Activated CD4-positive, alpha-beta T cell treated with anti-CD3 and anti-CD28 coated beads, Interleukin-2, Interleukin-6, amounts not matched to agents 100 ng/mL and 50 ng/mL, durations not matched to agents 16 hours and 8 hours (primary cell): ENCODE results near the gene URGCP.

Source experiments
- DNase-seq: peaks from one replicate; pipeline ENCODE4 v3.0.0-alpha.2; 2020

Gene URGCP

DNA sequence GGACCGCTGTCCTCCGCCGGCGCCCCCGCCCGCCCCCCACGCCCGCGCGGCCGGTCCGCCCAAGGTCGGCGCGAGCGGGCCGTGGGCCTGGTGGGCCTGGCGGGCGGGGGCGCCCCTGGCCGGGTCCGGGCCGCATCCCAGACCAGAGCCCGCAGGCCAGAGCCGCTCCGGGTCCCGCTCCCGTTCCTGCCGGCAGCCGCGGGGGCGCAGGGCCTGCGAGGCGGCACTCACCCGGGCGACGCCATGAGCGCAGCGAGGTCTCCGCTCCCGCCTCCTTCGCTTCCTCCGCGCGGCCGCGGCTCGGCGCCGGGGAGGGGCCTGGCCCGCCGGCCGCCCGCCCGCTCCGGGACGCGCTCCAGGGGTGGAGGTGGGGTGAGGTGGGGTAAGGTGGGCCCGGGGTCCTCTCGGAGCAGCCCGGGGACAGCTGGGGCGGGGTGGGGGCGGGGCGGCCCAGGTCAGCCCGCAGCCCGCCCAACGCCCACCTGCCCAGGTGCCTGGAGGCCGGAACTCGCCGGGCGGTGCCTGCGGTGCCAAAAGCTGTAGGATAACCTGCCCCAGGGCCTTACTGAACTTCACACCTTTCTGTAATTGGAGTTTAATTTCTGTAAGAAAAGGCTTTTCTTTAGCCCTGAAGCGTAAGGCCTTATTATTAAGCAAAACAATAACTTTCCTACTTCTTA, at the start of gene URGCP:
TSS of gene URGCP (minus strand) at position 266 of the 680 bp plus-strand sequence. CDS start at position 245, 21 bp downstream.
- peak; percentile 64 for DNase-seq

DNA sequence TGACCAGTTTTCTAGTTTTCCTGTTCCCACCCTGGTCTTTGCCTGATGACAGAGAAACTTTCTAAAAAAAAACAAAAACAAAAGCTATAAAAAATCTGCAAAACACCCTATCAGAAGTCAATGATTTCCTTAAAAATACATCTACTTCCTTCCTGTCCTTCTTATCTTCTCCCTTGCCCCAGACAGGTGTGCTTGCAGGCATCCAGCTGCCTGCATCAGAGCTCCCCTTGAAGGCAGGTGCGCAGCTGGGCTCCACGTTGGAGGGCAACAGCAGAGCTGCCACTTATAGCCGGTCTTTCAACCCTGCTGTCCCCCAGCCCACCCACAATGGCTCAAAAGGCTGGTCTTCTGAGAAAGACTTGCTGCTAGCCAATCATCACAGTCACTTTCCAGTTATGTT, 49.6 kb upstream of the URGCP start:
- DNase-seq, result no peak

- DNase-seq, result peak; percentile 25
Observed at GRCh38 chr7:43954524-43955228, 48.3 kb upstream of the URGCP start.

DNA sequence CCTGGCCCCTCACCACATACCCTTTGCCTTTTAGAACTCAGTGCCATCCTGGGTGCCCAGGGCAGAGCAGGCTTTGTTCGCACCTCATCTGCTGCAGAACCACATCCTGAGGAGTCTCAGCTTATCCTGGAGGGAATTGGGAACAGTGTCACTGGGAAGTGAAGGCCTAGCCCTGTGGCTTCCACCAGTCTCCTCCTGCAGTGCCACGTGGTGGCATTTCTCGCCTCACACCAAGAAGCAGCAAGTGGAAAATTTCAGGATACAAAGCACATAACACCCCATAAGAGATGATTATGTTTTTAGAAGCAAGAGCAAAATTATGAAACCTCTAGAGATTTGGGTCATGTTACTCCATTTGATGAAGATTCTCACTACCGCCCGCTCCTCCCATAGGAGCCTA, 46.7 kb upstream of the URGCP start:
- DNase-seq, result no peak

DNA sequence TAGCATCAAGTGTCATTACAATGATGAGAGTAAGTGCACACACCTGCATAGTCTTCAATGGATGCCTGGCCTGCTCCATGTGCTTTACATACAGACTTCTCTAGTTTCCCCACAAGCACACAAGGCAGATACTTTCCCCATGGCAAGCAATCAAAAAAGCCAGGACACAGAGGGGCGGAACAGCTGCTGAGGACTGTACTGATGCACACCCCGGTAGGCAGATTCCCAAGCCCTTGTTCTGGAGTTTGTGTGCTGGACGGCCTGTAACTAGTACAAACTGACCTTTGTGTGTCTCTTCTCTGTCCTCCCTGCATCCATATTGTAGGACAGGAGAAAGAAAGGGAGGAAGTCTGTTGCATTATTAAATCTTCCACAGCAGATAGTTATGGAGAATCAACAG, 45.6 kb upstream of the URGCP start:
- DNase-seq, result no peak

DNA sequence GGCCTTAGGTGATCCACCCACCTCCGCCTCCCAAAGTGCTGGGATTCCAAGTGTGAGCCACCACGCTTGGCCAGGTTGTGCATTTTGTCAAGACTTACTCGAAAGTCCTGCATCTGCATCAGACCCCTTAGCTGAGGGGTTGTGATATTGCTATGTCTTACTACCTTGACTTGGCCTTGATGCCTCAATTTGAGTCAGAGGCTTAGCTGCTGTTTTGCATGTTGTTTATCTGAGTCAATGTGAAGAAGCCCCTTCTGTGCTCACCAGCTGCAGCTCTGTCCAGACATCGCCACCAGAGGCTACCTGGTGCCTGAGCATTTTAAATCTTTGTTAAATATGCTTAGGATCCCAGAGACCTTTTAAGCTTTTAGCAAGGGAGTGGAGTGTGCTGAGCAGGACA, 37.9 kb upstream of the URGCP start:
- no peak for DNase-seq

- no peak for DNase-seq
Observed at GRCh38 chr7:43943417-43944187, 37.2 kb upstream of the URGCP start.

DNA sequence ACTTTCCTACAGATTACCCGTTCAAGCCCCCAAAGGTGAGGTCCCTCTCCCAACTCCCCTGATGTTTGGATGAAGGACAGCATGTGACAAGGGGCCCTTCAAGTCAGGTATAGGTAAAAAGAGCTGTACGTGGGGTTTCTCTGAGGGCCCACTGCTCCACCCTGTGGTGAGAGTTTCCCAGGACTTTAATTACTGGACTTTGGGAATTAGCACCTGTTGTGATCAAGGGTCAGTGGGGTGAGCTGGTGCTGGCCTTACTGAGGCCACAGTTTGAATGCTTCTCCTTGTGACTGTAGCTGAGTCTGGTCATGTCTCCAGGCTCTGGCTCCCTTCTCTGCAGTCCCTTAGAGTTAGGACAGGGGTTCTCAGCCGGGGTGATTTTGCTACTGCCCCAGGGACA, 36.6 kb upstream of the URGCP start:
- no peak for DNase-seq

DNA sequence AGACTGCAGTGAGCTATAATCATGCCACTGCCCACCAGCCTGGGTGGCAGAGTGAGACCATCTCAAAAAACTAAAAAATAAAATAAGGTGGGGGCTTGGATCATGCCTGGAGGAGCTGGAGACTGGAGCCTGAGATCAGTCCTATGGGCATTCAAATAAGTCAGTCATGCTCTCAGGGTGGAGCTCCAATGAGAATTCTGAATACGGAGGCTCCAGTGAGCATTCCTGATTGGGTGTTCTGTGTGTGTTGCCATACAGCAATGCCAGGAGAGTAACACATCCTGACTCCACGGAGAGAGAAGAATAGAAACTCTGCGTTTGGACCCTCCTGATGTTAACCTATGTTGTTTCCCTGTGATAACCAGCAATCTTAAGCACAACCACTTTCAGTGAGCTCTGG, 35.9 kb upstream of the URGCP start:
- DNase-seq, result no peak

DNA sequence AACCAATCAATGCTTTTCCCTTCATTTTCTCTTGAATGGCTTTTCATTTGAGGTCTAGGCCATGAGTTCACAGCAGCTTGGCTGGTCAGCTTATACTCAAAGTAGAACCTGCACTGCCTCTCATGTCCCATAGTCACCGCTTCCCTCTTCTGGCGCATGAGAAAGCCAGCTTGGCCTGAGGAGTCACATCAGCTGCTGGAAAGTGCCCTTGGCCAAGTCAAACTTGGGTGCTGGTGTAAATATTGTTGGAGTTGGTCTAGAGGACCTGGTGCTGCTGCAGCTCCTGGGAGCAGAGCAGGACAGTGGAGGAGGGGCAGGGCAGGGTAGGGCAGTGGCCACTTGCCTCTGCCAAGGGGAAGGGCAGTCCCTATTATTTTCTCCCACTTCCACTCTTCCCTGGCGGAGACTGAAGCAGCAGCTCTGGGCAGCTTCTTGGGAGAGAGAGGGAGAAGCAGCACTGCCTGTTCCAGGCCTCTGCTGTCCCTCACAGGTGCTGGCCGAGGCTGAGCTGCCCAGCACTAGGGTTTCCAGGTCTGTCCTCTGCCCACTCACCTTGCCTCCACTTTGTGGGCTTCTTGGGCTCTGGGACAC, 32.6 kb upstream of the URGCP start:
- no peak for DNase-seq

- no peak for DNase-seq
Observed at GRCh38 chr7:43937444-43937843, 31.0 kb upstream of the URGCP start.

GRCh38 chr7:43933902-43934560, 27.6 kb upstream of the URGCP start:
- no peak for DNase-seq

DNA sequence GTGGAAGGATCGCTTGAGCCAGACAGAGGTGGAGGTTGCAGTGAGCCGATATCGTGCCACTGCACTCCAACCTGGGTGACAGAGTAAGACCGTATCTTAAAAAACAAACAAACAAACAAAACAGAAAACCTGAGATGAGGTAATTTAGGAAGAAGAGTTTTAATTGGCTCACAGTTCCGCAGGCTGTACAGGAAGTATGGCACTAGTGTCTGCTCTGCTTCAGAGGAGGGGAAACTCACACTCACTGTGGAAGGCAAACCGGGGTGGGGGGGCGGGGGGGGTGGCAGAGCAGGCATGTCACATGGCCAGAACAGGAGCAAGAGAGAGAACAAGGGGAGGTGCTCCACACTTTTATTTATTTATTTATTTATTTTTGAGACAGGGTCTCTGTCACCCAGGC, 24.9 kb upstream of the URGCP start:
- no peak for DNase-seq

DNA sequence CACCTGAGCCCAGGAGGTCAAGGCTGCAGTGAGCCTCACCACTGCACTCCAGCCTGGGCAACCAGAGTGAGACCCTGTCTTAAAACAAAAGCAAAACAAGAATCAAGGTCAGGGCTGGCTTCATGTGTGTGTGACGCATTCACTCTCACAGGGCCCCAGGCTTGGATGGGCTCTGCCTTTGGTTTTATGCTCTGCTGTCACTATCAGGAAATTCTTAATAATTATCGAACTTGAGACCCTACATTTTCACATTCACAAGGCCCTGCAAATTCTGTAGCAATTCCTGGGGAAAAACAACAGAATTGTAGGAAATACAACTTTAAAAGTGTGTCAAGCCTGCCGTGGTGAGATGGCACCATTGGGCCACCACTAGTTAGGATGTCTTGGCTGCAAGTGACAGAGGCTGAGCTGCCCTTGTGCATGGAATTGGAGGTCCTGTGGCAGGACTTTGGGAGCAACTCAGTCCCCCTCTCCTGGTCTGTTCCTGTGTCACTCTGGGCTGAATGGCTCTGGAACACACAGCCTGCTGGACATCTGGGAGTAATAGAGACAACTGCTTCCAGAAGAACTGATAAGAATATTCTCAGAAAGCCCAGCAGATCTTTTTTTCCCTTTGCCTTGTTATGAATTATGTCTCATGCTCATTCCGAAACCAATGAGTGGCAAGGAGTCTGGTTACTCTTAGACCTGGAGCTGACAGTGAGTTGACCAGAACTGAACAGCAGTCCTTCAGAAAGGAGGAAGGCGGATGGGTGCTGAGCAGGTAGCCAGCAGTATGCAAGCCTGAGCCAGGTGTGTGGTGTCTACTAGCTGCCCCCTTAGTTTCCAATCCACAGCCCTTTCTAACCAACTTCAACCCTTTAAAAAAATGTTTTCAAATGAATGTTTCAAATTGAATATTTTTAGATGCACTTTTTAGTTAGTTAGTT, 23.4 kb upstream of the URGCP start:
- DNase-seq, result no peak

DNA sequence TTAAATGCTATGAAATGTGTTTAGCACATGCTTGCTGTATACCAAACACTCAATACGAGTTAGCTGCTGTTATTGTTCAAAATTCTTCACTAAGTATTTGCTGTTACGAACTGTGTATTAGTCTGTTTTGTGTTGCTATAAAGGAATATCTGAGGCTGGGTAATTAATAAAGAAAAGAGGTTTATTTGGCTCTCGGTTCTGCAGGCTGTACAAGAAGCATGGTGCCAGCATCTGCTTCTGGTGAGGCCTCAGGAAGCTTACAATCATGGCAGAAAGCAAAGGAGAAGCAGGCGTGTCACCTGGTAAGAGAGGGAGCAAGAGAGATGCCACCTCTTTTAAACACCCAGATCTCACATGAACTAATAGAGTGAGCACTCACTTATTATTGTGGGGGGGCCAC, 21.4 kb upstream of the URGCP start:
- no peak for DNase-seq

GRCh38 chr7:43926798-43927123, 20.4 kb upstream of the URGCP start:
- DNase-seq, result no peak

GRCh38 chr7:43925984-43926797, 19.8 kb upstream of the URGCP start, which contains the start of gene UBE2D4:
TSS of gene UBE2D4 (plus strand) at chr7:43926436. CDS start at chr7:43926533, 97 bp downstream.
- peak; percentile 92 for DNase-seq

DNA sequence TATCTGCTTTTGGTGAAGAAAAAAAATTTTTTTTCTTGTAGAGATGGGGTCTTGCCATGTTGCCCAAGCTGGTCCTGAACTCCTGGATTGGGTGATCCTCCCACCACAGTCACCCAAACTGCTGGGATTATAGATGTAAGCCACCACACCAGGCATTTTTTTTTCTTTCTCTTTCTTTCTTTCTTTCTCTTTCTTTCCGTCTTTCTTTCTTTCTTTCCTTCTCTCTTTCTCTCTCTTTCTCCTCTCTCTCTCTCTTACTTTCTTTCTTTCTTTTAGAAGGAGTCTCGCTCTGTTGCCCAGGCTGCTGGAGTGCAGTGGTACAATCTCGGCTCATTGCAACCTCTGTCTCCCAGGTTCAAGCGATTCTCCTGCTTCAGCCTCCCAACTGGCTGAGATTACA, 16.3 kb upstream of the URGCP start:
- no peak for DNase-seq

DNA sequence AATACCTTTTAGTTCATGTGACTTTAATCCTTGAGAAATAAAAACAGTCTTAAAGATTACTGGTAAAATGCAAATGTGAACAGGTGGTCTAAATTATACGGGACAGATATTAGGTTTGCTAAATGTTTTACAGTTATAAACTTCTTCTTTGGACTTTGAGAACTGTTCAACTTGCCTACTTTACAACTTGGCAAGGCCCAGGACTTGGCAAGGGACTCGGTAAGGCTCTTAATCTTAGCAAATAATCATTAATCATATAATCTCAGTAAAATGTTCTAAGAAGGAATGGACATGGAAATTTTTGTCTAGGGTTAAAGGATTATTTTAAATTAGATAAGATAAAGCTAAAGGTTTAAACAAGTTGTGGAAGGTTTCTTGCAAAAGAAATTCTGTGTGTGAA, 15.0 kb upstream of the URGCP start:
- no peak for DNase-seq

DNA sequence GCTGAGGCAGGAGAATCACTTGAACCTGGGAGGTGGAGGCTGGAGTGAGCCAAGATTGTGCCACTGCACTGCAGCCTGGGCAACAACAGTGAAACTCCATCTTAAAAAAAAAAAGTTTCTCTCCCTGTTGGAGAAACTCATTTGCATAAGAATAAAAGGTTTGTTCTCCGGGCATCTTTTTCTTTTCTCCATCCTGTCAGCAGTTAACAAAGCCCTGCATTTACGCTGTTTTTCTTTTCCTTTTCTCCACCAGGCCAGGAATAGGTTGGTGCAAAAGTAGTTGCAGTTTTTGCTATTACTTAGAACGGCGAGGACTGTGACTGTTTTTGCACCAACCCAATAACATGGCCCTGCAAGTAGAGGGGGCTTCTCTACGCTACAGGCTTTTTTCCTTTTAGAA, 9.5 kb upstream of the URGCP start:
- DNase-seq, result no peak

DNA sequence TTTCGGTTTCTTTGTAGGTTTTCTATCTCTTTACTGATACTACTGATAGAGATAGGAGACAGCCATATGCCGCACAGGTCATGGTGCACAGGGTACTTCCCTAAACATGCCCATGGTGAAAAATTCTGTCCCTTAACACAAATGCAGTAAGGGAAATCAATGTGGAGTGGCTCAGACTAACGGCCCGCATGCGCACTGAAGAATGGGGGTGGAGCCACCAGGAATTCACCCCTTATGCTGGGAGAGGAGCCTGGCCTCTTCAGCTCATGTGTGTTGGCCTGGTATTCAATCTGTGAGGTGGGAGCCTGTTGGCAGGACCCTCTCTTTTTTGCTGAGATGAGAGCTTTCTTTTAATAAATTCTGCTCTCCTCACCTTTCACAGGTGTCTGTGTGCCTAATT, 8.4 kb upstream of the URGCP start:
- no peak for DNase-seq
